HepG2 (cell line): Measurements from ENCODE around the gene DDX23. TPM values are rescaled to one million over a fixed set of nuclear protein-coding genes. Genes with fewer than 3 reads are reported as not detected.

Experiments
- CBFB ChIP-seq: sonication (generic); formaldehyde crosslinking; IDR thresholded peaks from 2 replicates; pipeline ENCODE4 v1.4.0; 2020; ENCODE audit warnings: missing genetic modification reagents
- DNMT1 ChIP-seq: sonication (generic); formaldehyde crosslinking; IDR thresholded peaks from 2 replicates; pipeline ENCODE4 v1.5.1; 2020; ENCODE audit warnings: mild to moderate bottlenecking, missing genetic modification reagents
- ETV5 ChIP-seq: IDR thresholded peaks from 2 replicates; pipeline ENCODE4 v1.6.1; 2018; ENCODE audit warnings: missing biosample characterization, missing genetic modification reagents, inconsistent platforms, borderline replicate concordance
- JUND ChIP-seq: sonication (generic); formaldehyde crosslinking; IDR thresholded peaks from 2 replicates; pipeline ENCODE4 v1.8.0; 2022; ENCODE audit warnings: mild to moderate bottlenecking, missing genetic modification reagents
- KAT8 ChIP-seq: IDR thresholded peaks from 2 replicates; pipeline ENCODE4 v1.6.1; 2016; ENCODE audit warnings: missing genetic modification reagents, missing compliant biosample characterization
- KDM3A ChIP-seq: IDR thresholded peaks from 2 replicates; pipeline ENCODE4 v1.6.1; 2018; ENCODE audit warnings: low read depth, missing compliant biosample characterization
- MAFK ChIP-seq, 2 experiments: IDR thresholded peaks in 1 of 2; conservative IDR thresholded peaks in 1 of 2; 2 replicates each; pipeline ENCODE4 v1.6.1; 2011; ENCODE audit warnings: improper control_type of control experiment in 2 of 2, low read length in 2 of 2
- PHF20 ChIP-seq: sonication (generic); formaldehyde crosslinking; IDR thresholded peaks from 2 replicates; pipeline ENCODE4 v1.5.0; 2020; ENCODE audit warnings: mild to moderate bottlenecking, missing genetic modification reagents
- PHF21A ChIP-seq: sonication (generic); formaldehyde crosslinking; IDR thresholded peaks from 2 replicates; pipeline ENCODE4 v1.5.0; 2020; ENCODE audit warnings: mild to moderate bottlenecking, missing genetic modification reagents
- RBFOX2 ChIP-seq: fragments of 200-400 bp; formaldehyde crosslinking; IDR thresholded peaks from 2 replicates; pipeline ENCODE4 v1.6.1; 2017; ENCODE audit warnings: low read depth, mild to moderate bottlenecking, low read length
- RFX3 ChIP-seq: IDR thresholded peaks from 2 replicates; pipeline ENCODE4 v1.6.1; 2016; ENCODE audit warnings: missing biosample characterization, missing genetic modification reagents
- SALL2 ChIP-seq: sonication (generic); formaldehyde crosslinking; IDR thresholded peaks from 2 replicates; pipeline ENCODE4 v1.8.1; 2023; ENCODE audit warnings: mild to moderate bottlenecking, missing genetic modification reagents, inconsistent platforms
- YEATS2 ChIP-seq: sonication (generic); formaldehyde crosslinking; IDR thresholded peaks from 2 replicates; pipeline ENCODE4 v1.4.0; 2020; ENCODE audit warnings: missing genetic modification reagents, borderline replicate concordance
- ZNF136 ChIP-seq: sonication (generic); formaldehyde crosslinking; IDR thresholded peaks from 2 replicates; pipeline ENCODE4 v1.8.1; 2022; ENCODE audit warnings: low read depth, mild to moderate bottlenecking, moderate library complexity, missing genetic modification reagents
- ZNF317 ChIP-seq: sonication (generic); formaldehyde crosslinking; IDR thresholded peaks from 2 replicates; pipeline ENCODE4 v1.5.0; 2020; ENCODE audit warnings: mild to moderate bottlenecking, missing genetic modification reagents
- ZNF614 ChIP-seq: IDR thresholded peaks from 2 replicates; pipeline ENCODE4 v1.6.1; 2018; ENCODE audit warnings: missing biosample characterization, missing genetic modification reagents, inconsistent platforms, borderline replicate concordance
- ZNF790 ChIP-seq: sonication (generic); formaldehyde crosslinking; IDR thresholded peaks from 2 replicates; pipeline ENCODE4 v1.8.0; 2022; ENCODE audit warnings: missing genetic modification reagents, mild to moderate bottlenecking, borderline replicate concordance
- polyA plus RNA-seq, 8 experiments: library from polyadenylated mRNA; depleted of rRNA in 3 of 8; stranded (reverse) in 7 of 8; unstranded in 1 of 8; fragments of >200 nt; fragmentation: Illumina TruSeq in 4 of 8; extraction: Trizol in 4 of 8; gene quantifications; 2 replicates each; pipeline versions ENCODE4 v1.2.1 to v1.2.3, GENCODE V29; 2011 to 2016; ENCODE audit warnings: low read depth in 4 of 8, missing spikeins in 1 of 8, mixed read lengths in 1 of 8; ENCODE audit not compliant: insufficient read depth in 1 of 8
- total RNA-seq, 5 experiments: library from RNA; depleted of rRNA; stranded (reverse); fragments of >200 nt; fragmentation: Illumina TruSeq; extraction: Trizol; gene quantifications; 2 replicates each; pipeline ENCODE4 v1.2.3, GENCODE V29; 2016; ENCODE audit warnings: low read depth in 1 of 5
- TF ChIP-seq, protein P1 (sequence below): sonication (generic); formaldehyde crosslinking; IDR thresholded peaks from 2 replicates; pipeline ENCODE4 v1.4.0; 2020; ENCODE audit warnings: missing genetic modification reagents
- TF ChIP-seq, protein P2 (sequence below): sonication (generic); formaldehyde crosslinking; IDR thresholded peaks from 2 replicates; pipeline ENCODE4 v1.4.0; 2020; ENCODE audit warnings: missing genetic modification reagents, low read depth, mild to moderate bottlenecking, borderline replicate concordance
- TF ChIP-seq, protein P3 (sequence below): sonication (generic); formaldehyde crosslinking; IDR thresholded peaks from 2 replicates; pipeline ENCODE4 v1.4.0; 2020; ENCODE audit warnings: missing genetic modification reagents; ENCODE audit errors: not compliant biosample characterization
- TF ChIP-seq, protein P4 (sequence below): sonication (generic); formaldehyde crosslinking; IDR thresholded peaks from 2 replicates; pipeline ENCODE4 v1.8.1; 2023; ENCODE audit warnings: missing genetic modification reagents, inconsistent platforms, borderline replicate concordance
- TF ChIP-seq, protein P5 (sequence below): sonication (generic); formaldehyde crosslinking; IDR thresholded peaks from 2 replicates; pipeline ENCODE4 v1.4.0; 2020; ENCODE audit warnings: mild to moderate bottlenecking, missing genetic modification reagents

The DDX23 gene
- total and polyA plus RNA-seq, 2 of the 13 experiments (the other 11 are each of a cell fraction or from before 2014, with no cell fraction given) = 35.7 to 90.0 TPM

DNA sequence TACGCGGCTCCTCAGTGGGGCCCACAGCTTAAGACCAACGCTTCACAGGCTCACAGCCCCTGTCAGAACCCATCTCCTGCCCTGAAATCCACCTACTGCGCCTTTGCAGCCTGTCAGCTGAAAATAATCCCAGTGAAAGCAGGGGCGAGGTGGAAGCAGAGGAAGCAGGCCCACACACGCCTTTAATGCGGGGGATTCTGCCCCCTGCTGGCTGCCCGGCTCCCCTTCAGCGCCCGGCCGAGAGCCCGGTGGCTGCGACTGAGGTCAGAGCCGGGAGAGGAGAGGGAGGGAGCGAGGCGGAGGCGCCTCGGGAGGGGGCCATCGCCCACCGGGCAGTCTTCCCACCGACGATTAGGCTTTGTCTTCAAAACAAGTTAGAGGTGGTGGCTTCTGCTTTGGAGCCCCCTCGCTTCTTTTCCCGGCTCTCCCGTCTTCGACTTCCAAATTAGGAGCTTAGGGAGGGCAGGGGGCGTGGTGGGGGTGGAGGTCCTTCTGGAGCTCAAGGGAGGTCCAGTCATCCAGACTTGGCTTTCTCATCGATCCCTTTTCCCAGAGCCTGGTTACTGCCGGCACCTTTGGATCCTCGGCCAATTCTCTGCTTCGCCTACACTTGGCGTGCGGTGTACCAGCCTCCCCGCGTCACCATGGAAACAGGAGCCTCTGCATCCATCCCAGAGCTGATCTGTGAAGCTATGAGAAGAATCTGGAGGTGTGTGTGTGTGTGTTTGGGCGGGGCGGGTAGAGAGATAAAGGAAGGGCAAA, 38.9 kb upstream of the DDX23 start (continued):
- TF ChIP-seq, protein P1, sequence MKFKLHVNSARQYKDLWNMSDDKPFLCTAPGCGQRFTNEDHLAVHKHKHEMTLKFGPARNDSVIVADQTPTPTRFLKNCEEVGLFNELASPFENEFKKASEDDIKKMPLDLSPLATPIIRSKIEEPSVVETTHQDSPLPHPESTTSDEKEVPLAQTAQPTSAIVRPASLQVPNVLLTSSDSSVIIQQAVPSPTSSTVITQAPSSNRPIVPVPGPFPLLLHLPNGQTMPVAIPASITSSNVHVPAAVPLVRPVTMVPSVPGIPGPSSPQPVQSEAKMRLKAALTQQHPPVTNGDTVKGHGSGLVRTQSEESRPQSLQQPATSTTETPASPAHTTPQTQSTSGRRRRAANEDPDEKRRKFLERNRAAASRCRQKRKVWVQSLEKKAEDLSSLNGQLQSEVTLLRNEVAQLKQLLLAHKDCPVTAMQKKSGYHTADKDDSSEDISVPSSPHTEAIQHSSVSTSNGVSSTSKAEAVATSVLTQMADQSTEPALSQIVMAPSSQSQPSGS = peak; percentile 59; the same call in 1 of the 2 replicates
- no peak for TF ChIP-seq DNMT1 (CRISPR knock-in tag)
- TF ChIP-seq ETV5 (CRISPR knock-in tag) = peak; percentile 27; the same call in 1 of the 2 replicates
- 0 out of 2 replicates have a peak, but pooled peaks have one; percentile 47 for TF ChIP-seq ZNF136 (CRISPR knock-in tag)
- TF ChIP-seq, protein P2, sequence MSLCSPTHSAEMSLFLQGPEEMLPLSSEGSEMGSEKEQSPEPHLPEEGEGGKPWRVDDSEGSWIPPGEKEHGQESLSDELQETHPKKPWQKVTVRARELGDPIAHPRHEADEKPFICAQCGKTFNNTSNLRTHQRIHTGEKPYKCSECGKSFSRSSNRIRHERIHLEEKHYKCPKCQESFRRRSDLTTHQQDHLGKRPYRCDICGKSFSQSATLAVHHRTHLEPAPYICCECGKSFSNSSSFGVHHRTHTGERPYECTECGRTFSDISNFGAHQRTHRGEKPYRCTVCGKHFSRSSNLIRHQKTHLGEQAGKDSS = peak; percentile 41; the same call in 1 of the 2 replicates
- TF ChIP-seq CBFB (CRISPR knock-in tag) = 0 out of 2 replicates have a peak, but pooled peaks have one; percentile 34
- 0 out of 2 replicates have a peak, but pooled peaks have one; percentile 23 for TF ChIP-seq RFX3 (CRISPR knock-in tag)
- TF ChIP-seq, protein P3, sequence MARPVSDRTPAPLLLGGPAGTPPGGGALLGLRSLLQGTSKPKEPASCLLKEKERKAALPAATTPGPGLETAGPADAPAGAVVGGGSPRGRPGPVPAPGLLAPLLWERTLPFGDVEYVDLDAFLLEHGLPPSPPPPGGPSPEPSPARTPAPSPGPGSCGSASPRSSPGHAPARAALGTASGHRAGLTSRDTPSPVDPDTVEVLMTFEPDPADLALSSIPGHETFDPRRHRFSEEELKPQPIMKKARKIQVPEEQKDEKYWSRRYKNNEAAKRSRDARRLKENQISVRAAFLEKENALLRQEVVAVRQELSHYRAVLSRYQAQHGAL (CRISPR knock-in tag) = no peak
- no peak for TF ChIP-seq ZNF317
- no peak for TF ChIP-seq ZNF790 (CRISPR knock-in tag)
- no peak for TF ChIP-seq JUND (CRISPR knock-in tag)
- no peak; the same call in 1 of the 2 replicates for TF ChIP-seq YEATS2
- TF ChIP-seq, protein P4, sequence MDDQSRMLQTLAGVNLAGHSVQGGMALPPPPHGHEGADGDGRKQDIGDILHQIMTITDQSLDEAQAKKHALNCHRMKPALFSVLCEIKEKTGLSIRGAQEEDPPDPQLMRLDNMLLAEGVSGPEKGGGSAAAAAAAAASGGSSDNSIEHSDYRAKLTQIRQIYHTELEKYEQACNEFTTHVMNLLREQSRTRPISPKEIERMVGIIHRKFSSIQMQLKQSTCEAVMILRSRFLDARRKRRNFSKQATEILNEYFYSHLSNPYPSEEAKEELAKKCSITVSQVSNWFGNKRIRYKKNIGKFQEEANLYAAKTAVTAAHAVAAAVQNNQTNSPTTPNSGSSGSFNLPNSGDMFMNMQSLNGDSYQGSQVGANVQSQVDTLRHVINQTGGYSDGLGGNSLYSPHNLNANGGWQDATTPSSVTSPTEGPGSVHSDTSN (CRISPR knock-in tag) = no peak
- peak; percentile 61 for TF ChIP-seq KAT8 (CRISPR knock-in tag)
- no peak for TF ChIP-seq RBFOX2
- no peak for TF ChIP-seq PHF21A (CRISPR knock-in tag)
- TF ChIP-seq MAFK (conservative IDR thresholded peaks at IDR 0.05 in 1 of 2, IDR thresholded peaks at IDR 0.05 in 1 of 2; ENCODE audit: low read length in 2 of 2) = no peak
- no peak for TF ChIP-seq SALL2 (CRISPR knock-in tag)
- peak; percentile 57; the same call in 1 of the 2 replicates for TF ChIP-seq KDM3A (CRISPR knock-in tag)
- TF ChIP-seq, protein P5, sequence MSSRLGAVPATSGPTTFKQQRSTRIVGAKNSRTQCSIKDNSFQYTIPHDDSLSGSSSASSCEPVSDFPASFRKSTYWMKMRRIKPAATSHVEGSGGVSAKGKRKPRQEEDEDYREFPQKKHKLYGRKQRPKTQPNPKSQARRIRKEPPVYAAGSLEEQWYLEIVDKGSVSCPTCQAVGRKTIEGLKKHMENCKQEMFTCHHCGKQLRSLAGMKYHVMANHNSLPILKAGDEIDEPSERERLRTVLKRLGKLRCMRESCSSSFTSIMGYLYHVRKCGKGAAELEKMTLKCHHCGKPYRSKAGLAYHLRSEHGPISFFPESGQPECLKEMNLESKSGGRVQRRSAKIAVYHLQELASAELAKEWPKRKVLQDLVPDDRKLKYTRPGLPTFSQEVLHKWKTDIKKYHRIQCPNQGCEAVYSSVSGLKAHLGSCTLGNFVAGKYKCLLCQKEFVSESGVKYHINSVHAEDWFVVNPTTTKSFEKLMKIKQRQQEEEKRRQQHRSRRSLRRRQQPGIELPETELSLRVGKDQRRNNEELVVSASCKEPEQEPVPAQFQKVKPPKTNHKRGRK (CRISPR knock-in tag) = no peak
- TF ChIP-seq PHF20 (CRISPR knock-in tag) = no peak
- TF ChIP-seq ZNF614 (CRISPR knock-in tag) = 0 out of 2 replicates have a peak, but pooled peaks have one; percentile 65
